SIG-M5 (cell line): Measurements from ENCODE around the gene MAGOH.
"Not testable (repeated sequence)": the region's sequence is repeated elsewhere in the genome, so short reads cannot be mapped to it uniquely, and the experiment has no call there.

Experiments
- DNase-seq: peaks from one replicate; lab custom pipeline; 2025; lab: John Stamatoyannopoulos, UW

MAGOH gene

DNA sequence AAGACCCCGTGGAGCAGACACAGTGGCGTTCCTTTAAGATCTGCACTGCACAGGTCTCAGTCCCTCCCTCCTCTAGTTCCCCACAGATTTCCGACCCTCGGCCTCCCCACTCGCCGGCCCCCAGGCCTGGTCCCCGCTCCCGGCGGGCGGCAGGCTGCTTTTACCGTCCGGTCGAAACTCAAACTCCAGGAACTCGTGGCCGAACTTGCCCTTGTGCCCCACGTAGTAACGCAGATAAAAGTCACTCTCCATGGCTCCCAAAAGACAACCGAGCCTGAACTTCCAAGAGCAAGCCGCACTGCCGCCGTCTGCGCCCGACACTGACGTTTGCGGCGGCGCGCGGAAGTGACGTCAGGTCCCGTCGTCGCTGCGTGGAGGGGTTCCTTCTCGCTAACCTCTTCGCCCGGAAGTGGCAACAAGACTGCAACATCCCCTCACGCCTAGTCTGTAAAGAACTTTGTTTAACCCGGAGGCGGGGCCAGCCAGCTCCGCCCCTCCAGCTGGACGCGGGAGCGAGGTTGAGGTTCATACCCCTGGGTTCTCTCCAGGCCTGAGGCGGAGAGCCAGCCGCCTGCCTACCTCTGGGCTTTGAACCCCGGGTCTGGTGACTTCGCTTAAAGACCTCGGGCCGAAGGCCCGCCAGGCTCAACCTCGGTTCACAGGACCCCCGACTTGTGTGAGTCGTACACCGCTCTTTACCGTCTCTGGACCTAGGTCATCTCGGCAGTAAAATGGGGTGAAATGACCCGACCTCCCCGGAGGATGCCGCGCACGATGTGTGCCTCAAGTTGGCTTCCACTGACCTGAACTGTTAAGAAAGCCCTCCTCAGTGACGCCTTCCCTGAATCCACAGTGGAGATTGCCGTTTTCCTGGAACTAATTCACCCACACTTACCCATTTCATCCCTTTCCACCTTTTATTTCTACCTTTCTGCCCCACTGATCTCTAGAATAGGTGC is at the start of gene MAGOH:
TSS of gene MAGOH (minus strand) at position 322 of the 959 bp plus-strand sequence. CDS start at position 252, 70 bp downstream.
- DNase-seq = peak; percentile 52

DNA sequence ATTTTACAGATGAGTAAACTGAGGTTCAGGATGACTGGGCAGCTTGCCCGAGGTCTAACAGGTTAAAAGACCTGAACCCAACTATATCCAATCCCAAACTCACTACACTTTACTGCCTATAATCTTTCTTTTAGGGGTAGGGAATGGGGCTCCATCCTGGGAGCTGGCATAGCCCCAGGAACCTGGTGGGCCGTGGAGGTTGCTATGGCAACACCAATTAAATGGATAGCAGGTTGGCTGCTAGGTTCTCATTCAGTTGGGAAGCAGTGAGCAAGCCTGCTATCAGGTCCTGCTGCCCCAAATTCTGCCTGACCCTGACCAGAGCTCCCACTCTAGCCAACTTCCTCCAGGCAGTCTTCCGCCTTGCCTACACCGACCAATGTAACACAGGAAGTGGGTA is 48.6 kb upstream of the MAGOH start:
- DNase-seq = no peak

DNA sequence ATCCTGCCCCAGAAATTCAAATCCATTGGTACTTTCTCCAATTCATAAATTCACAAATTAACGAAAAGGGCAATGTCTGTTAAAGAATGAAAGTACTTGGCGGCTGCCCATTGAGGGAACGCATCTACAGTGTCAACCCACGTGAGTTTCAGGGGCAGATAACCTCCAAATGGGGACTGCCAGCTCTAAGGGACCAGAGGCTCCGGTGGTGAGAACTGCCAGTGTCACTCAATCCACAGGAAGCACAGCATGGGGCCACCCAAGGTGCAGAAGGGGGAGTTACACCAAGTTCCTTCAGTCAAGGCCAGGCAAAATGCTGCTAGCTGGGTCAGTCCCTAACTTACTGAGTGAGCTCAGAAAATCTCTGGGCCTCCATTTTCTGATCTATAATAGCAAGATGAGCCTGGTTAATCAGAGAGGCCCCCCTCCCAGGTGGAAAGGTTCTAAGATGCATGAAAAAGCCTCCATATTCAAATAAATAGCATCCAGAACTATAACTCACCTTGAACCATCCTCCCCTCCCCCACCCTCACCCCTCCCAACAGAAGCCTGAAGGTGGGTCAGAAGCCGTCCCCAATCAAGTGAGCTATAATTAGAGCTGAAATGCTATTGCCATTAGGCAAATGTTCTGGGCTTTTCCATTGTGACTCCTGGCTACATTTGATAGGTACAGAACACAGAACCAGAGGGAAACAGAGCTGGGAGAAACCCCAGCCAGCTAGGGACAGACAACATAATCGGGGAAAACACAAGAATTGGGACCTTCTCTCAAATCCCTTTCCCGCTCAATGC is 47.8 kb upstream of the MAGOH start:
- no peak for DNase-seq

DNA sequence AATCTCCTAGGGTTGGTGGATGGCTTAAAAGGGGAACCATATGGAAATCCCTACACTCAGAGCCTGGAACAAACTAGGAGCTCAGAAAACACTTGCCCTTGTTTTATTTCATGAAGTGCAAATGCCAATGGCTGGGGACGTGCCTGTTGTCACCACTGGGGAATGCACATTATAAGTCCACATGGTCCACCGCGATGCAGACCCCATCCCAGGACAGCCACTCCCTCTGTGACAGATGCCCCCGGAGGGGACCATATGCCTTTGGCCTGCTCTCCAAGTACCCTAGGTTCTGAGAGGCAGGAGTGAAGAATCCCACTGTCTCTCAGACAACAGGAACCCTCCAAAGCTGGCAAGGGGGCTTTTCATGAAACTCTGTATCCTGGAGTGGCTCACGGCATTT is 47.2 kb upstream of the MAGOH start:
- no peak for DNase-seq

DNA sequence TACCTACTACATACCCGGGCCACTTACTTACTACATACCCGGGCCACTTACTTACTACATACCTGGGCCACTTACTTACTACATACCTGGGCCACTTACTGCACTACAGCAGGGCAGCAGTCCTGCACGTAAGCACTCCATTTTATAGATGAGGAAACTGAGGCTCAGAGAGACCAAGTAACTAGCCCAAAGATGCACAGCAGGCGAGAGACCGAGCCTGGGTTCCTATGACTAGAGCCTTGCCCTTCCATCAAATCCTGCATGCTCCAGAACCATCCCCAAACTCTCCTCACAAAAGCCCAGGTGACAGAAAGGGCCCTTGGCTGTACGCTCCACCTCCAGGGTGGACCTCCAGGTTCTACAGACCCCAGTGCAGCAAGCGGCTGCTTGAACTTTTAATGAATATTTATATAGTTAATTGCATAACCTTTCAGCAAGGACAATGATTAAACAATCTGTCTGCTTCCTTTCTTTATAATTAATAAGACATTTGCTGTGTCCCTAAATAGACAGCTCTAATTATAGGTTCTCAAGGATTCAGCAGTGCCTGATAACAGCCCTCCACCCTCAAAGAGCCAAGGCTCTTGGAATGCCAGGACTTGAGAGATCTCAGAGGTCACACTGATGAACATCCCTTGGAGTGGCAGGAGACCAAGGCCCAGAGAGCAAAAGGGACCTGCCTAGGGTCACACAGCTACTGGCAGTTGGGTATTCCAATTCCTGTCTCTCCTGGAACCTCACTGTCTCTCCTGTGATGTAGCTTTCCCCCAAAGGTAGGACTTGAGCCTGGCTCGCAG is 46.1 kb upstream of the MAGOH start:
- no peak for DNase-seq

DNA sequence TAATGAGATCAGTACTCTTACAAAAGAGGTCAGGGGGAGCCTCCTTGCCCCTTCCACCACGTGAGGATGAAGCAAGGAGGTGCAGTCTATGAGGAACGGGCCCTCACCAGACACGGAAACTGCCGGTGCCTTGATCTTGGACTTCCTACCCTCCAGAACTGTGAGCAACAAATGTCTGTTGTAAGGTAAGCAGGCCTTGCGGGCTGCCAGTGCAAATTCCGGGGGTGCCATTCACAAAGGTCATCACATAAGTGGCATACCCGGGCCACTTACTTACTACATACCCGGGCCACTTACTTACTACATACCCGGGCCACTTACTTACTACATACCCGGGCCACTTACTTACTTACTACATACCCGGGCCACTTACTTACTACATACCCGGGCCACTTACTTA is 44.8 kb upstream of the MAGOH start:
- not testable (repeated sequence) for DNase-seq

DNA sequence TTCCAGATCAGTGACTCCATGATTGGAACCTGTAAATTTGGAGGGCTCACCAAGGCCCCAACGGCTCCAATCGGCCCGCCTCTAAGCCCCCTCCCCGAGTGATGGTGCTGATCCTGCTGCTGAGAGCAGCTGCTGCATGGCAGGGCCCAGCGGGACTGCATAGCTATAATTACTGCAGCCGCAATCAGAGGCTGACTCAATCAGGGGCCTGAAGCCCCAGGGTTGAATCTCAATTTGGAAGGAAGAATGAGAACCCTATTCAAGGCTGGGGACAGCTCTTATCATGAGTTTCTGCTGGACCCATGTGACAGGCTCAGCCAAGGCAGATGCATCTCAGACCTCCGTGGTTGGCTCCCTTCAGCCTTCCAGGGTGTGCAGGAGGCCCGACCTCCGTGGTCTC is 42.8 kb upstream of the MAGOH start:
- no peak for DNase-seq

DNA sequence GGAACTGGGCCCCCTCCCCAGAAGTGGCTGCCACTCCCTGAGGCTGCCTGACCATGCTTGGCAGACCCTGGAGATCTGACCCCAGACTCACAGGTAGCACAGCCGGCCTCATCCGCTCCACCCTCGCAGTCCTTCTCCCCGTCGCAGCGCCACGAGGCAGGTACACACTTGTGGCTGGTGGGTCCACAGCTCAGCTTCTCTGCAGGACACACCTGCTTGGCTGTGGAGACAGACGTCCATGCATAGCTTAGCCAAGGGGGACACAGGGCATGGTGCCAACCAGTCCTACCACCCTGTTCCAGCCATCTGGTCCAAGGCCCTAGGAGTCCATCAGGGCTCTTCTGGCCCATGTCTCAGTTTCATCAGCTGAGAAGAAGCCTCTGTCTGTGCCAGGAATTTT is 42.2 kb upstream of the MAGOH start:
- no peak for DNase-seq

DNA sequence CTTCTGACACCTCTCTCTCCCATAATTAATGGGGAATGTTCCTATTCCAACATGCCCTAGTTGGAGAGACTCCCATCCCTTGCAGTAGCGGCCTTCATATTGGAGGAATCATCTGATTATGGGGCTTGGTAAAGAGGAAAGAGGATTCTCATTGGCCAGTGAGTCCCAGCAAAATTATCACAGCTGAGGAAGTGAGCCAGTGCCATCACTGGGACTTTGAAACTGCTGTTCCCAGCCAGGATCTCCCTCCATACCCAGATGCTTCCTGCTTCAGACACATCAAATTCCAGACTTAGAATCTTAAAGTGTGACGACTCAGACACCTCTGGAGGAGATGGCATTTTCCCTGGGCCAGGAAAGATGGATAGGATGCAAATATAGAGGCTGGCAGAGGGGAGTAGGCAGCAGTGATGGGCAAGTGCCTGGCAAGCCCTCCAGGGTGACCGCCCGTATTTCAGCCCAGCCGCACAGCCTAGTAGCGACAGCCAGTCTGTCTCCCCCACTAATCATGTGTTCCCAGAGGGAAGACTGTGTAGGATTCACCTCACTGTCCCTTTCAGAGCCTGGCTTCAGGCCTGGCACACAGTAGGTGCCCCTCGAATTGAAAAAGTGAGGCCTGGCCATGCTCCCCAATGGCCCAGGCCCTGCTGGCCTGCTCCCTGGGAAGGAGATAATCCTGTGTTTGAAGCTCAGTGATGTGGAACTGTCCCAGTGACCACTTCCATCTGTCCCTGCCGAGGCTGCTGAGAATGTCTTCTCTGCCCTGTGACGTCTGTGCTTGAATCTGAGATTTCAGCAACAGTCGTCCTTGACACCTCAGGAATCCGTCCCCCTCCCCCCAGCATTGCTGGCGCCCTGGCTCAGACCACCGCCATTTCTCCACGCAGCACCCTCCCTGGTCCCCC is 41.2 kb upstream of the MAGOH start:
- DNase-seq = no peak

DNA sequence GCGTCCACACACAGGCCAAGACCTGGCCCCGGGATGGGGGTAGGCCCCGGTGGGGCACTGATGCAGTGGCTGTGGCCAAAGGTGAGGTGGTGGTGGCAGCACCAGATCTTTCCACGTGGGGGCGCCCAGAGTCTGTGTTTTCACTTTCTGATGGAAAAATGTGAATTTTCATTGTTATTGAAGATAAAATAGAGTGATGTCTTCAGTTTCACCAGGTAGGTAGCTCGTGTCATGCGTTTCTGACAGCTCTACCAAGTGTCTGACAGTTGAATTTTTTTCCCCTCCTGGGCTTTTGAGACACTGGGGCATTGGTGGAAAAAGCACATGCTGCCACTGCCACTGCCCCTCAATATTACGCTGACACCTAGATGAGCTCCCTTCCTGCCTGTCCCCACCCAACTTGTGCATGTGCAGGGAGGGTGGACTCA is 40.0 kb upstream of the MAGOH start:
- no peak for DNase-seq

DNA sequence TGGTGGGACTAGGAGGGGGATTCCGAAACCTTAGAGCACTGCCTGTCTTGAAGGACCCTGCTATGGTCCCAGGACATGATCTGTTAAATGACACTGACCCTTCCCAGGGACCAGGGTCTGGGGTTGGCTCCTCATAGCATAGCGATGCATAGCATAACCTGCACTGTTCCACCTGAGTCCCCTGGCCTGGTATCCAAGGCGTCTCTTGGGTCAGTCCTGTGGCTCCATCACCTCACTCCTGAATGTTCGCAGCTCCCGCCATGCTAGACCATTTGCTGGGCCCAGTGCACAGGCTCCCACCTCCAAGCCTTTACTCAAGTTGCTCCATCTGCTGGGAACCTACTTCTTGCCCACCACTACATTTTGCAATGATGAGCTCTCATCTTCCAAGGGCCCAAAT is 39.0 kb upstream of the MAGOH start:
- no peak for DNase-seq

DNA sequence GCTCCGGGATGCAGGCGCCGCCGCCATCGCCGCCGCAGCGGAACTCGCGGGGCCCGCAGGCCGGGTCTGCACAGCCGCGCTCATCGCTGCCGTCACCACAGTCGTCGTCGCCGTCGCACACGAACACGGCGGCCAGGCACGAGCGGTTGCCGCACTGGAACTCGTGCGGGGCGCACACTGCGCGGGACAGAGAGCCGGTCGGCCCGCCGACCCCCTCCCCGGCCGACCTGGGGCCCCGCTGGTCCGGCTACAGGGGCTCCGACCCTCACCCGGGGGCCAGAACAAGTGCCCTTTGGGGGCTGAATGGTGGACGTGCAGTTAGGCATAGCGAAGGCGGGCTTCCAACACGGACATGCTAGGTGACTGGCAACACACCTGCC is 38.6 kb upstream of the MAGOH start:
- no peak for DNase-seq

DNA sequence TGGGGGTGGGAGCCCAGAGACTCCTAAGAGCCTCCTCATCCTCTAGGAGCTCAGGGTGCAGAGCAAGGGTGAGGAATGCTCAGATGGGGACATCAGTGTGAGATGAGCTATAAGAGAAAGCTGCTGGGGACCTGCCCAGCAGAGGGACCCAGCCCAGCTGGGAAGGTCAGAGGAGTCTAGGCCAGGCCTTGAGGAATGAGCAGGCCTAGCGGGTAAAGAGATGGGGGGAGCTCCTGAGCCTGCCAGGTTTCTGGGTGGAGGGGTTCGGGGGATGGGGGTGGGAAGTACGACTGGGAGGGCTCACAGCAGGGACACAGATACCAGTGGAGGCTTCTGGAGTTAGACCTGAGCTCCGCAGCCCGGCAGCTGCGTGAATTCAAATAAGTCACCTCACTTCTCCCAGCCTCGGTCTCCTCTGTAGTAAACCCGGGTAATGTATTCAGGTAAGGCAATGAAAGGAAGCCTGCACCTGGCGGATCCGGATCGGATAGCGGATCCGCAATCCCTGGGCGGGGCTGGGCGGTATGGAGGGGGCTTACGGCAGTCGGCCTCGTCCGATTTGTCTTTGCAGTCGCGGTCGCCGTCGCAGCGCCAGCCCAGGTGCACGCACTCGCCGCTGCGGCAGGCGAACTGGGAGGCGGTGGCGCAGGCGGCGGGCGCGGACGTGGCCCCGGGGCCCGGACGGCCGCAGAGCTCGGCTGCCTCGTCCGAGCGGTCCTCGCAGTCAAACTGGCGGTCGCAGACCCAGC is 38.0 kb upstream of the MAGOH start:
- DNase-seq = no peak

DNA sequence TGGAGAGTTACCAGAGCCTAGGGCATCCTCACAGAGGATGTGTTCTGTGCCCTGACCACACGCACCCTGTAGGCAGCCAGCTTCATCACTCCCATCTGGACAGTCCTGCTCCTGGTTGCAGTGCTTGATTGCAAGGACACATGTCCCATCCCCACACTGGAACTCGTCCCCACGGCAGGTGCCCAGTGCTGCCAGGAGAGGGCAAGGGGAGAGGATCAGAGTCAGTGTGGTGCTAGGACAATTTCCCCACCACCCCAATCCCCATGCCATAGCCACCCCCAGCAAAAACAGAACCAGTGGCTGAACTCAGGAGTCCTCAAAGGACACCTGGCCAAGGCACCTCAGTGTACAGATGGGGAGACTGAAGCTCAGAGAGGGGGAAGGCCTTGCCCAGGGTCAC is 37.2 kb upstream of the MAGOH start:
- no peak for DNase-seq

DNA sequence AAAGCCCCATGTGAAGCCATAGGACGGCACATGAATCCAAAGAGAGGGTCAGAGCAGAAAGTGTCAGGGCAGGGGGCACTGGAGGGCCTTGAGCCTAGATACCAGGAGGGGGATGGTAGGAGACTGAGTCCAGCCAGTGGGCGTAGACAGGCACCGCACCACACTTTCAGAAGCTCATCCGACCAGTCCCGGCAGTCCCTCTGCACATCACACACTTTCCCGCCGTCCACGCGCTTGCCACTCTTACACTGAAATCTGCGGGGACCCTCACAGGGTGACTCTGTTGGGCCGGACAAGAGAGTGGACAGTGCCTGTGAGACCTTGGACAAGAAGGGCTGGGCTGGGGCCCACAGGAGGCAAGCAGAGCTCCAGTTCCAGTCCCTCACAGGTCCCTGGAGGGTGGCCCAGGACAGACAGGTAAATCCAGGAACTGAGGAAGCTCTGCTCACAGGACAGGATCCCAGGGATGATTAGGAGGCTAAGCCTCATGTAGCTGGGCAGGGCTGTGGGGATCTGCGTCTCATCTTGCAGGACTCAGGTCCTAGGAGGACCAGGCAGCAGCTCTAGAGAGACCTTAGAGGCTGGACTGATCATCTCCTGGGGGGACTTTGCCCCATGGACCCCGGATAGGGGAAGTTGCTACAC is 36.3 kb upstream of the MAGOH start:
- DNase-seq = no peak

DNA sequence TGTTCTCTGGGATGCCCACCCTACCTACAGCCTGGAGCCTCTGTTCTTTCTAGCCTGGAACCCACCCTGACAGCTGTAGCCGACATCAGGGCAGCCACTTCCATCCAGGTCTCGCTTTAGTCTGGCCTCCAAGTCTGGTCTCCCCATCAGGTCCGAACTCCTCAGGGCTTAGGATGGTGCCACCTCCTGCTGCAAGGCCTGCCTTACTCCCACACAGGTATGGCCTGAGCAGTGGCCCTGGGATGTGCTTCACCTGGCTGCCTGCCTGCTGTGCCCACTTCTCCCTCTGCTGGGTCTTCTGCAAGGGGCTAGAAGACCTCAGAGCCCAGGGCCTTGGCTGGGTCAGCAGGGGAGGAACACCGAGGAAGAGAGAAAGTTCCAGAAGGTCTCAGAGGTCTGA is 35.7 kb upstream of the MAGOH start:
- no peak for DNase-seq

DNA sequence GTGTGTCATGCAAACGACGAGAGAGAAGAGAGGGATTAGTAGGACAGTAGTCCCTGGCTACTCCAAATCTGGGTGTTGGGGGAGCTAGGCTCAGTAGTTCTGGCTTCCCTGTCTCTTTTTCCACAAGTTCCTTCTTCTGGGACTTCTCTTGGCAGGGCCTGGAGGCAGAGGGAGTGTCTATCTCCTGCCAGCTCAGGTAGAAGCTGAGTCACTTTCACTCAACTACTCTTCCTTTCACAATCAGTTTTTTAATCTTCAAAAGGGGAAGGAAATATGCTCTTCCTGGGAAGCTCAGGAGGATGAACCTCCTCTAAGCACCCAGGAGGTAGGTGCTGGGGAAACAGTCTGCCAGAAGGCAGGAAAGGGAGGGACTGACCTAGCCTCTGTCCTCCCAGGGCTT is 35.2 kb upstream of the MAGOH start:
- DNase-seq = no peak

DNA sequence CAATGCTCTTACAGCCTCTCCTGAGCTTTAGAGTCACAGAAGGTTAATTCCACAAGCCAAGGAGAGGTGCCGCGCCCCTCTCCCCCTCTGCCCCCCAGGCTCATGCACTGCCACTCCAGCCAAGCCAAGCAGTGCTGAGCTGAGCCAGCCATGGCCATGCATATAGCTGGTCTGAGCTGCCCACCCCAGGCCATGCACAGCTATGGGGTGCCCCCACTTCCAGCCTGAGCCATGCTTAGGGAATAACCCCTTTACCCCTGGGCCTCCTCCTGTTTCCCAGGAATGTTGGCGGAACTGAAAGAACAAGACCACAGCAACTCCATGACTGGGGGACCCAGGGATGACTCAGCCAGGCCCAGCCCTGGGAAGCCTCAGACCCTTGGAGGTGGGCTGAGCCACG is 34.0 kb upstream of the MAGOH start:
- no peak for DNase-seq

DNA sequence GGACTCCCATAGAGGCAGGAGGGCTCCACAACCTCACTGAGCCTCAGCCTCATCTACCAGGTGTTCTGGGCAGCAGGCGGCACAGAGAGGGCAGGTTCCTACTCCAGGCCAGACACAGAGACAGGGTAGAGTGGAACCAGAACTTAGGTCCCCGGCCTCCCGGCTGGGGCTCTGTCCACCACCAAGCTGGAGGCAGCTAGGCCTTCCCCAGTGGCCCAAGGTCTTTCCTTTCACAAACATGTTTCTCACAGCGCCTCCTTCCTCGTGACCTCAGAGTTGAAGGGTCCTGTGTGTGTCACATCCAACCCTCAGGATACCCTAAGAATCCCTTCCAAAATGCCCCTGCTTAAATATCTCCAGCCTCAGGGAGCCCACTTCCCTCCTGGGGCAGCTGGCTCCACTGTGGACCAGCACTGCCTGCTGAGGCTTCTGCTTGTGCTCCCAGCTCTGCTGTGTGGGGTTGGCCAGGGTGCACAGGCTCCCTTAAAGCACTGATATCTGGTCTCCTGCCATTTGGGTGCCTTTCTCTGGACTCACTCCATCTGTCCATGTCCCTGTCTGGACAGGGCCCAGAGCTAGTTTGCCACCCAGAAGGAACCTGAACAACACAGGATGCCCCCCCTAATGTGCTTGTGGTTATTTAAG is 33.2 kb upstream of the MAGOH start:
- no peak for DNase-seq

DNA sequence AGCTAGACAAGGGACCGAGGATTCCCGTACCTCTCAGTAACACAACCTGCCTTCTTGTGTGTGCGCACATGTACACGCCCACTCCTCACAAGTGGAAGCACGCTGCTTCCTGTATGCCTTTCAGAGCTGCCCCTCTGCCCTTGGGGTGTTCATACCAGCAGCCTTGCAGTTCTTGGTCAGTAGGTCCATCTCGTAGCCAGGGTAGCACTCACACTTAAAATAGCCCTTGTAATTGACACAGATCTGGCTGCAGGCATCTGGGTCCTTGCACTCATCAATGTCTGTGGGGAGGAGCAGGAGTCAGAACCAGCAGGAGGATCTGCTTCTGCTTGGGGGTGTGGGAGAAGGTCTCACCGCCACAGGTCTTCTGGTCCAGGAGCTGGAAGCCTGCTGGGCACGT is 32.6 kb upstream of the MAGOH start:
- DNase-seq = no peak
